CD4-positive, alpha-beta T cell treated with Interleukin-17A for 1 hour (primary cell): Measurements from ENCODE around the gene GPR26.
"Not testable (repeated sequence)": the region's sequence is repeated elsewhere in the genome, so short reads cannot be mapped to it uniquely, and the experiment has no call there.

Source experiments
- DNase-seq: peaks from one replicate; pipeline ENCODE4 v3.0.0-alpha.2; 2020

The GPR26 gene

GRCh38 chr10:123718544-123719060 lies 52.4 kb downstream of the GPR26 start:
- DNase-seq, result no peak

DNA sequence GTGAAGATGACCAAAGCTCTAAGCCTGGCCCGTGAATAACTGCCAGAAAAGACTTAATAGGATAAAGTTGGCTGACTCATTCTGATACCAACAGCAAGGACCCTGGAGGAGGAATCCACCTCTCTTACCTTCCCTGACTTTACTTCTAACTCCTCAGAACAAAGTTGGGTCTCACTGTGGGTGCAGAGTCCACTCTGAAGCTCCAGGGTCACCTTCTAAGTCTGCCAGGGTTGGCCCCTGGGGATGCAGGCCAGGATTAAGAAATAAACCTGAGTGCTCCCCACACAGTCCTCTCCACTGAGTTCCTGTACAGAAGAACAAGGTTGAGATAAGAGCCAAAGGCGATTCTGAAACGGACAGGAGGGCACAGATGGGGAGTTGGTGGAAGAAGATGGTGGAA lies 54.4 kb downstream of the GPR26 start:
- no peak for DNase-seq

DNA sequence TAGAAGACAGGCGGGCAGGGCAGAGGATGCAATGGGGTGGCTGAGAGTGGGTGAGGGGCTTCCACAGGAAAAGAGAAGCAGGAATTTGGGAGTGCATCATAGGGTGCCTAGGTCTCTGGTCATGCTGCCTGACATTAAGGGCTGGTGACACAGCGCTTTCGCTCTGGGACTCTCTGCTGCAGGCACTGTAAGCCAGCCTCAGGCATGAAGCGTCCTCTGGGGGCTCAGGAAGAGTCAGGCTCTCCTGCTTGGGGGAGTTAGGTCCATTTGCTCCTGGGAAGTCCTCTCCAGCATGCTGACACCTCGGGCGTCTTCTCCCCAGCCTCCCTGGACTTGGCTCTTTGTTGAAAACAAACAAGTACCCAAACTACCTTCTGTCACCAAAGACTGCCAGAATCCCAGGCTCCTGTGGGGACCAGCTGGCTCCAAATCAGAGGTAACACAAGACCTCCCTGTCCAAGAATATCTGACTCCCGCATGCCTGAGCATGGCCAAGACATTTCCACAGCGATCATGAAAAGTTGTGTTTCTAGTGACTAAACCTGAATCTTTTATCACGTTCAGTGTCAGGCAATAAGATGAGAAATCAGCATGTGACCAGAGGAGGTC lies 55.4 kb downstream of the GPR26 start:
- no peak for DNase-seq

- DNase-seq, result no peak
These were observed 56.2 kb downstream of the GPR26 start for GRCh38 chr10:123722351-123722750.

- DNase-seq, result no peak
These were observed 58.6 kb downstream of the GPR26 start for GRCh38 chr10:123724747-123725146.

DNA sequence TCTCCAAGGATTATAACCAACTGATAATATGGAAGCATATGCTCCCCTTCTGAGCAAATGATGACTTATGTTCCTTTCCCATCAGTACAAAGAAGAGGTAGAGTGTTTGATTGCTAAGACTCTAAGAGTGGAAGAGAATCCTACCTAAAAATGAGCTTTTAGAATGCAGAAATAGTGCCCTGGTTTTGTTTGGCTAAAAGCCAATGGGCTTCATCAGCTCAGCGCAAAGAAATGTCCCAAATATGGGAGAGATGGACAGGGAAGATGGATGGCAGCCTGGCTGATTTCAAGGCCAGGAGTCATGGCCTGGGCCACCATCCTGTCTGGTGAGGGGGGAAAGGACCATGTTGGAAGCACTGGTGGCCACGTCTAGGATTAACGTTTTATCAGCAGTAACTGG lies 60.2 kb downstream of the GPR26 start:
- no peak for DNase-seq

DNA sequence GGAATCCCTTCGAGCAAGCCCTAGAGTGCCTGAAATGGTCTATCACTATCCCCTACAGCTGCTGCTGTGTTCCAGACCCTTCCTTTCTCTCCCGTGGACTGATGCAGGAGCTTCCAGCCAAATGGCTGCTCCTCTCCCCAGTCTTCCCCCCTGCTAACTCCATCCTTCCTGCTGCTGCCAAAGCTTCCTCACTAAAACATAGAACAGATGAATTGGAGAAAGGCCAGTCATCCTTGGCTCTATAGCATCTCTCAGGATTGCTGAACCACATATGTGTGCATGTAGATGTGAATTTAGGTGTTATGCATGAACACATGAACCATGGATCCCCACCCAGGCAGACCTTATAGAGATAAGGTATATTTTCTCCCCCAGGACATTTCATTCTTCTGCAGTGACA lies 60.7 kb downstream of the GPR26 start:
- DNase-seq, result no peak

GRCh38 chr10:123729523-123729922 lies 63.4 kb downstream of the GPR26 start:
- DNase-seq, result no peak

GRCh38 chr10:123736917-123737316 lies 70.8 kb downstream of the GPR26 start:
- not testable (repeated sequence) for DNase-seq

GRCh38 chr10:123741146-123741545 lies 75.0 kb downstream of the GPR26 start:
- no peak for DNase-seq

DNA sequence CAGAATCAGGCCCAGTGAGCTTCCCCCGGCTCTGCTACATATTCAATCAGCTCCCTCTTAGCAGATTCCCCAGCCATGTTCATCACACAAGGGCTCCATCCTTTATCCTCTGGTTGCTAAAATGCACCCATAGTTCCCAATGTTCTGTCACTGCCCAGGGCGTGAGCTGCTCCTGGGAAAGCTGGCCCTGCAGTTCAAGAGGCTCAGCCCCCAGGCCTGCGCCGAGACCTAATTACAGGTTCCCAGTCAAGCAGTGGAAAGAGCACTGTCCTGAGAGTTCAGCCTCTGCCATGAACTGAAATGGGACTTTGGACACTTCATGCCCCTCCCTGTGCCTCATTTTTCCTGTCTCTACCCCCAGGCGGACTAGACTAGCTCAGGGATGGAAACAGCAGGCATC lies 75.6 kb downstream of the GPR26 start:
- no peak for DNase-seq

- no peak for DNase-seq
These were observed 76.7 kb downstream of the GPR26 start for GRCh38 chr10:123742751-123743440.

- DNase-seq, result no peak
These were observed 77.5 kb downstream of the GPR26 start for GRCh38 chr10:123743441-123744223.

DNA sequence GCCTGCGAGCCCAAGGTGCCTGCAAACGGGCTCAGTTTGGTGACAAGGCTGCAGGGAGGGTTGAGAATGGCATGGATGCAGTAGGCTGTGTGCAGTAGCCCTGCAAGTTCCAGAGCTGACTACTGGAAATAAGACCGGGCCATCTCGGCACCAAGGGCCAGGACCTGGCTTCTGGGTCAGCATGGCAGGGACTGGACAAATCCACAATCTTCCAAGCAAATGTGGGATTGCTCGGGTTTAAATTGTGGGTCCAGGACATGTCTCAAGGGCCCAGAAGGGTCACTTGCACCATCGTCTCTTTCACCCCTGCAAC lies 78.0 kb downstream of the GPR26 start:
- no peak for DNase-seq
